ENCODE results near the gene MTX1.
"Not testable (repeated sequence)": the region's sequence is repeated elsewhere in the genome, so short reads cannot be mapped to it uniquely, and the experiment has no call there.

Gene MTX1

GRCh38 chr1:155166051-155166470, 42.4 kb upstream of the MTX1 start:
- intact Hi-C loops (cut with DNase I; ENCODE audit: low total_unique reads), result loop anchor here (2.0 kb wide), 1 partner anchor 75 kb away; no protein-coding TSS in a partner anchor
- Histone ChIP-seq H3K4me1 (peaks cover 3 to 16% (median 9%) of the 10 kb centered on the region in 4 donors), H3K9me3 (no peaks in the 10 kb centered on the region), H3K27me3 (peaks cover 0 to 13% of the 10 kb centered on the region in 2 donors), H3K27ac (no peak overlapping the region), H3K4me3 (no peak overlapping the region), H3K36me3 (peaks cover 7 to 26% (median 22%) of the 10 kb centered on the region in 3 donors)
- no peak for TF ChIP-seq CTCF (IDR thresholded peaks at IDR 0.05)
- peak in 1 of 2 donors; percentile 58 for DNase-seq

- peaks cover 0 to 13% of the 10 kb centered on the region in 2 donors for H3K27me3 ChIP-seq
- DNase-seq, result peak in 1 of 2 donors; percentile 72
- intact Hi-C loops (cut with DNase I; ENCODE audit: low total_unique reads), result loop anchor here (2.0 kb wide), 1 partner anchor 76 kb away; no protein-coding TSS in a partner anchor
- no peak overlapping the region for H3K4me3 ChIP-seq
- TF ChIP-seq CTCF (IDR thresholded peaks at IDR 0.05), result no peak
- no peaks in the 10 kb centered on the region for H3K9me3 ChIP-seq
- peaks cover 7 to 26% (median 22%) of the 10 kb centered on the region in 3 donors for H3K36me3 ChIP-seq
- peaks cover 3 to 16% (median 10%) of the 10 kb centered on the region in 4 donors for H3K4me1 ChIP-seq
- no peak overlapping the region for H3K27ac ChIP-seq
Measured at GRCh38 chr1:155166471-155167165, 41.9 kb upstream of the MTX1 start.

- Histone ChIP-seq H3K27ac (no peak overlapping the region), H3K9me3 (no peaks in the 10 kb centered on the region), H3K36me3 (peaks cover 7 to 26% (median 22%) of the 10 kb centered on the region in 3 donors), H3K4me1 (peaks cover 3 to 22% (median 17%) of the 10 kb centered on the region in 4 donors), H3K4me3 (no peak overlapping the region), H3K27me3 (peaks cover 0 to 13% of the 10 kb centered on the region in 2 donors)
- intact Hi-C loops (cut with DNase I; ENCODE audit: low total_unique reads), result loop anchor here (2.0 kb wide), 1 partner anchor 77 kb away; no protein-coding TSS in a partner anchor
- DNase-seq, result peak; percentile 80 to 89
- peak; percentile 83 to 90 for TF ChIP-seq CTCF (IDR thresholded peaks at IDR 0.05)
Measured at GRCh38 chr1:155167166-155168104, 41.1 kb upstream of the MTX1 start.

GRCh38 chr1:155168105-155168445, 40.4 kb upstream of the MTX1 start:
- DNase-seq, result peak in 1 of 2 donors; percentile 21
- intact Hi-C loops (cut with DNase I; ENCODE audit: low total_unique reads); H3K4me3 ChIP-seq: not testable (repeated sequence)

GRCh38 chr1:155168456-155169210, 39.9 kb upstream of the MTX1 start:
- Histone ChIP-seq H3K27ac (no peak overlapping the region), H3K27me3 (peaks cover 0 to 13% of the 10 kb centered on the region in 2 donors), H3K4me3 (no peak overlapping the region), H3K36me3 (peaks cover 7 to 26% (median 22%) of the 10 kb centered on the region in 3 donors), H3K9me3 (no peaks in the 10 kb centered on the region), H3K4me1 (peaks cover 3 to 29% (median 21%) of the 10 kb centered on the region in 4 donors)
- TF ChIP-seq CTCF (IDR thresholded peaks at IDR 0.05), result no peak
- DNase-seq, result peak in 1 of 2 donors; percentile 9
- intact Hi-C loops (cut with DNase I; ENCODE audit: low total_unique reads), result no loop called here

More at GRCh38 chr1:155168105-155168445, 40.4 kb upstream of the MTX1 start:
- H3K27me3 ChIP-seq, result peaks cover 0 to 13% of the 10 kb centered on the region in 2 donors
- not testable (repeated sequence) for H3K27ac ChIP-seq, H3K9me3 ChIP-seq
- peaks cover 3 to 25% (median 19%) of the 10 kb centered on the region in 4 donors for H3K4me1 ChIP-seq
- H3K36me3 ChIP-seq, result peaks cover 7 to 26% (median 22%) of the 10 kb centered on the region in 3 donors

Data from tibial artery (tissue), 4 donors.